ENCODE results near the gene TH. TPM values are rescaled to one million over a fixed set of nuclear protein-coding genes. Genes with fewer than 3 reads are reported as not detected.

TH gene
- total RNA-seq, 2 experiments from 2014 or later, result not detected

- H3K27ac ChIP-seq (ENCODE audit: low read depth, low read length, poor library complexity, severe bottlenecking), result no peak overlapping the region
- no TSS peak for BruUV-seq (replicated peaks)
- H2AFZ ChIP-seq (ENCODE audit: low read length), result no peak overlapping the region
- intact Hi-C loops (cut with micrococcal nuclease; ENCODE audit: unreplicated experiment), result no loop called here
- no peak for DNase-seq (ENCODE audit: low spot score)
- peak; percentile 28; the same call in 1 of the 2 replicates for TF ChIP-seq CTCF (conservative IDR thresholded peaks at IDR 0.05; ENCODE audit: low read length)
- TF ChIP-seq EZH2phosphoT487 (IDR thresholded peaks at IDR 0.05; ENCODE audit: borderline replicate concordance, low read depth, low read length), result no peak
- H3K9me3 ChIP-seq (ENCODE audit: low read length), result no peaks in the 10 kb centered on the region
- H3K36me3 ChIP-seq (ENCODE audit: insufficient read depth, low read length), result no peaks in the 10 kb centered on the region
- H3K4me3 ChIP-seq (ENCODE audit: low read depth, low read length, poor library complexity, severe bottlenecking), result no peak overlapping the region
- CTCF ChIA-PET (ENCODE audit: unreplicated experiment), result no interaction called here
- POLR2A ChIA-PET, result no interaction called here
- no peaks in the 10 kb centered on the region for H3K79me2 ChIP-seq (ENCODE audit: insufficient read depth, low read depth, low read length)
- H4K20me1 ChIP-seq (ENCODE audit: insufficient read depth, low read length), result no peaks in the 10 kb centered on the region
- H3K4me1 ChIP-seq (ENCODE audit: insufficient read depth, low read length, poor library complexity, severe bottlenecking), result no peaks in the 10 kb centered on the region
- no peaks in the 10 kb centered on the region for H3K9me2 ChIP-seq (ENCODE audit: insufficient read depth, low read length)
- no peak overlapping the region for H3K4me2 ChIP-seq (ENCODE audit: low read length)
These were observed 48.5 kb downstream of the TH start for GRCh38 chr11:2122907-2123627.

- no peak overlapping the region for H2AFZ ChIP-seq (ENCODE audit: low read length)
- POLR2A ChIA-PET, result no interaction called here
- no peak overlapping the region for H3K4me3 ChIP-seq (ENCODE audit: low read depth, low read length, poor library complexity, severe bottlenecking)
- no peak overlapping the region for H3K4me2 ChIP-seq (ENCODE audit: low read length)
- BruUV-seq (replicated peaks), result no TSS peak
- no peaks in the 10 kb centered on the region for H3K9me2 ChIP-seq (ENCODE audit: insufficient read depth, low read length)
- H3K36me3 ChIP-seq (ENCODE audit: insufficient read depth, low read length), result no peaks in the 10 kb centered on the region
- no peaks in the 10 kb centered on the region for H3K9me3 ChIP-seq (ENCODE audit: low read length)
- TF ChIP-seq EZH2phosphoT487 (IDR thresholded peaks at IDR 0.05; ENCODE audit: borderline replicate concordance, low read depth, low read length), result no peak
- TF ChIP-seq CTCF (conservative IDR thresholded peaks at IDR 0.05; ENCODE audit: low read length), result no peak
- H3K79me2 ChIP-seq (ENCODE audit: insufficient read depth, low read depth, low read length), result no peaks in the 10 kb centered on the region
- intact Hi-C loops (cut with micrococcal nuclease; ENCODE audit: unreplicated experiment), result no loop called here
- no peaks in the 10 kb centered on the region for H4K20me1 ChIP-seq (ENCODE audit: insufficient read depth, low read length)
- CTCF ChIA-PET (ENCODE audit: unreplicated experiment), result no interaction called here
- no peak for DNase-seq (ENCODE audit: low spot score)
- H3K4me1 ChIP-seq (ENCODE audit: insufficient read depth, low read length, poor library complexity, severe bottlenecking), result no peaks in the 10 kb centered on the region
- H3K27ac ChIP-seq (ENCODE audit: low read depth, low read length, poor library complexity, severe bottlenecking), result no peak overlapping the region
These were observed 49.3 kb downstream of the TH start for GRCh38 chr11:2122222-2122906.

Data from OCI-LY7 (cell line).